Lower leg skin (tissue), 4 donors: ENCODE results near the gene TULP4. TPM values are rescaled to one million over a fixed set of nuclear protein-coding genes. Genes with fewer than 3 reads are reported as not detected.

ENCODE experiments used
- DNase-seq, 2 donors: peaks; one replicate each; pipeline ENCODE4 v3.0.0-alpha.2; 2019; ENCODE audit warnings: low spot score in 2 of 2
- H3K4me3 ChIP-seq: fragments of 200-600 bp; sonication (generic); 2 replicates; pipeline ENCODE4 v1.5.1; 2017; ENCODE audit warnings: mild to moderate bottlenecking, low read depth; ENCODE audit not compliant: poor library complexity, severe bottlenecking
- POLR2A ChIP-seq, 2 donors: fragments of 450-650 bp; IDR thresholded peaks; one replicate each; pipeline ENCODE4 v1.6.1; 2016 to 2017; ENCODE audit warnings: antibody characterized with exemption in 2 of 2, mild to moderate bottlenecking in 1 of 2, moderate library complexity in 1 of 2
- WGBS, 2 donors: methylation state at CpG; one replicate each; pipeline ENCODE4 v1.1.5; 2018; 5-methylcytosine and 5-hydroxymethylcytosine counted together
- intact Hi-C: fragments of 100-400 bp; cut with DNase I; formaldehyde crosslinking; loops from one replicate; pipeline ENCODE4 v1.15.0; 2023; ENCODE audit warnings: low total_unique reads
- total RNA-seq, 4 donors: library from RNA; depleted of rRNA; stranded (reverse); fragments of >200 nt; gene quantifications; one replicate each; pipeline ENCODE4 v1.1.0, GENCODE V29; 2016
- TF ChIP-seq, protein P1 (sequence below), 3 donors: fragments of 450-650 bp; IDR thresholded peaks; one replicate each; pipeline ENCODE4 v1.5.1; 2016; ENCODE audit warnings: antibody characterized with exemption in 3 of 3, mild to moderate bottlenecking in 3 of 3, moderate library complexity in 2 of 3

Gene TULP4
- total RNA-seq, 4 donors from 2014 or later = 141 to 198 (median 148) TPM

- TF ChIP-seq, protein P1, sequence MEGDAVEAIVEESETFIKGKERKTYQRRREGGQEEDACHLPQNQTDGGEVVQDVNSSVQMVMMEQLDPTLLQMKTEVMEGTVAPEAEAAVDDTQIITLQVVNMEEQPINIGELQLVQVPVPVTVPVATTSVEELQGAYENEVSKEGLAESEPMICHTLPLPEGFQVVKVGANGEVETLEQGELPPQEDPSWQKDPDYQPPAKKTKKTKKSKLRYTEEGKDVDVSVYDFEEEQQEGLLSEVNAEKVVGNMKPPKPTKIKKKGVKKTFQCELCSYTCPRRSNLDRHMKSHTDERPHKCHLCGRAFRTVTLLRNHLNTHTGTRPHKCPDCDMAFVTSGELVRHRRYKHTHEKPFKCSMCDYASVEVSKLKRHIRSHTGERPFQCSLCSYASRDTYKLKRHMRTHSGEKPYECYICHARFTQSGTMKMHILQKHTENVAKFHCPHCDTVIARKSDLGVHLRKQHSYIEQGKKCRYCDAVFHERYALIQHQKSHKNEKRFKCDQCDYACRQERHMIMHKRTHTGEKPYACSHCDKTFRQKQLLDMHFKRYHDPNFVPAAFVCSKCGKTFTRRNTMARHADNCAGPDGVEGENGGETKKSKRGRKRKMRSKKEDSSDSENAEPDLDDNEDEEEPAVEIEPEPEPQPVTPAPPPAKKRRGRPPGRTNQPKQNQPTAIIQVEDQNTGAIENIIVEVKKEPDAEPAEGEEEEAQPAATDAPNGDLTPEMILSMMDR (IDR thresholded peaks at IDR 0.05) = no peak
- no peak for TF ChIP-seq POLR2A (IDR thresholded peaks at IDR 0.05)
- DNase-seq = no peak
- H3K4me3 ChIP-seq = no peak overlapping the region
- intact Hi-C loops = no loop called here
- WGBS, 2 donors = 88 to 91% methylated on average over 2 of the region's 2 CpGs
Measured at GRCh38 chr6:158418501-158418900, 106.2 kb downstream of the TULP4 start.

GRCh38 chr6:158419339-158419909 lies 107.2 kb downstream of the TULP4 start:
- WGBS, 2 donors = 94 to 99% methylated on average over 2 of the region's 2 CpGs

GRCh38 chr6:158421381-158421780 lies 109.1 kb downstream of the TULP4 start:
- intact Hi-C loops = no loop called here
- no peak for DNase-seq
- no peak overlapping the region for H3K4me3 ChIP-seq
- WGBS, 2 donors = 90% methylated on average over 4 of the region's 4 CpGs
- no peak for TF ChIP-seq POLR2A (IDR thresholded peaks at IDR 0.05)
- TF ChIP-seq, protein P1 (IDR thresholded peaks at IDR 0.05) = no peak

More at GRCh38 chr6:158419339-158419909, 107.2 kb downstream of the TULP4 start:
- no peak overlapping the region for H3K4me3 ChIP-seq
- intact Hi-C loops = no loop called here
- DNase-seq = no peak
- TF ChIP-seq, protein P1 (IDR thresholded peaks at IDR 0.05) = no peak
- TF ChIP-seq POLR2A (IDR thresholded peaks at IDR 0.05) = no peak

DNA sequence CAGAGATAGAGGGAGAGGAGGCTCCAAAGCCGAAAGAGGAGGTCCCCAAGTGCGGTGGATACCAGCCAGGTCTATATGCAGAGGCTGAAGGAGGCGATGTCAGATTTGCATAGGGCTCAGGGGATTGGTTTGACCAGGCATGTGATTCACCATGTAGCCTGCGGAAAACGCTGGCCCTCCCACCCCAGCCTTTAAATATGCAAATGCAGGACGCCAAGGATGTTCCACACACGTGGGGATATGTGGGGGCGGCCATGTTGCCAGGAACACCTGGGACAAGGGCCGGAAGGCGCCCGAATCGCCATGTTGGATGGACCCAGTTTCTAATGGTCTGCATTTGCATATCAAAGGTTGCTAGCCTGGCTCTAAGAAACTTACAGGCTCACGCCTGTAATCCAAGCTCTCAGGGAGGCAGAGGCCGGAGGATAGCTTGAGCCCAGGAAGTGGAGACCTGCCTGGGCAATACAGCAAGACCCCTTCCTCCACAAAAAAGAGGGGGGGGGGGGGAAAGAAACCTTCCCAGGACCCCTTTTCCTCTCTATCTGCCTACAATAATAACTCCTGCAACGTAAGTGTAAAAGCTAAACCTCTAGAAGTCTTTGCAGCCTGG lies 110.5 kb downstream of the TULP4 start:
- TF ChIP-seq POLR2A (IDR thresholded peaks at IDR 0.05) = no peak
- TF ChIP-seq, protein P1 (IDR thresholded peaks at IDR 0.05) = no peak
- H3K4me3 ChIP-seq = no peak overlapping the region
- no peak for DNase-seq
- intact Hi-C loops = no loop called here
- WGBS, 2 donors = 86 to 88% methylated on average over 15 of the region's 15 CpGs

DNA sequence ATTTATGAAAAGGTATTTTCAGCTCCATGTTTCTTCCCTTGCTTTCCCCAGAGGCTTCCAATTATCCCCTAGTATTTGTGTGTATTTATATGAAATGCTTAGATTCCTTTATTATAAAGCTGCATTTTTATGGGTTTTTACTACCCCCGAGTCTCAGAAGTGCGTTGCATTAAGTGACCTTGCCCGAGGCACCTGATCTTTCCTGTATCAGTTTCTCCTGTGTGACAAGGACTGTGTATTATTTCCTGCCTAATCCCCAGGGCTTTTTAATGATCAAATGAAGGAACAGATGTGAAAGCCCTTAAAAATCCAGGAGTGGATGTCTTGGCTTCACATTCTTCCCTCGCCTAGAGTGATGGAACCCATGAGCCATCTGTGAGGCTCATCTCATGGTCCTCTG lies 118.8 kb downstream of the TULP4 start:
- DNase-seq = no peak
- H3K4me3 ChIP-seq = no peak overlapping the region
- intact Hi-C loops = no loop called here
- TF ChIP-seq POLR2A (IDR thresholded peaks at IDR 0.05) = no peak
- TF ChIP-seq, protein P1 (IDR thresholded peaks at IDR 0.05) = no peak
- WGBS, 2 donors = 85 to 93% methylated on average over 4 of the region's 4 CpGs
